Tibial nerve (tissue), 4 donors: ENCODE measurements around the gene BIK. TPM values are rescaled to one million over a fixed set of nuclear protein-coding genes. Genes with fewer than 3 reads are reported as not detected.
A peak's percentile ranks its signal among the peaks of the same experiment; 100 is the strongest.

ENCODE experiments used
- DNase-seq, 2 donors: peaks; one replicate each; pipeline ENCODE4 v3.0.0-alpha.2; 2019; ENCODE audit warnings: low spot score in 2 of 2
- H3K27ac ChIP-seq, 4 donors: fragments of 200-600 bp; sonication (generic) in 3 of 4; one replicate each; pipeline ENCODE4 v1.5.1; 2017 to 2019; ENCODE audit warnings: mild to moderate bottlenecking in 1 of 4
- H3K27me3 ChIP-seq, 2 donors: fragments of 200-600 bp; sonication (generic) in 1 of 2; one replicate each; pipeline versions ENCODE4 v1.5.1 to v1.6.0; 2017 to 2019
- H3K36me3 ChIP-seq, 3 donors: fragments of 200-600 bp; sonication (generic); one replicate each; pipeline ENCODE4 v1.5.1; 2018 to 2019
- H3K4me1 ChIP-seq, 4 donors: fragments of 200-600 bp; sonication (generic) in 3 of 4; one replicate each; pipeline ENCODE4 v1.5.1; 2017 to 2019
- H3K4me3 ChIP-seq, 4 donors: fragments of 200-600 bp; sonication (generic) in 3 of 4; one replicate each; pipeline ENCODE4 v1.5.1; 2017 to 2019; ENCODE audit warnings: mild to moderate bottlenecking in 1 of 4, moderate library complexity in 1 of 4
- H3K9me3 ChIP-seq, 4 donors: fragments of 200-600 bp; sonication (generic) in 3 of 4; one replicate each; pipeline ENCODE4 v1.5.1; 2017 to 2019
- CTCF ChIP-seq, 5 experiments: fragments of 200-600 bp in 3 of 5; fragments of 450-650 bp in 2 of 5; sonication (generic) in 3 of 5; IDR thresholded peaks; one replicate each; pipeline ENCODE4 v1.5.1; 2016 to 2019; ENCODE audit warnings: antibody characterized with exemption in 5 of 5, mild to moderate bottlenecking in 3 of 5, moderate library complexity in 2 of 5
- EP300 ChIP-seq, 2 donors: sonication (generic); formaldehyde crosslinking; IDR thresholded peaks; one replicate each; pipeline ENCODE4 v1.6.1; 2017; ENCODE audit warnings: antibody characterized with exemption in 2 of 2, mild to moderate bottlenecking in 1 of 2
- POLR2A ChIP-seq, 2 donors: fragments of 450-650 bp; IDR thresholded peaks; one replicate each; pipeline ENCODE4 v1.6.1; 2017; ENCODE audit warnings: antibody characterized with exemption in 2 of 2, mild to moderate bottlenecking in 2 of 2, moderate library complexity in 2 of 2
- WGBS, 2 donors: methylation state at CpG; one replicate each; pipeline ENCODE4 v1.1.5; 2018; 5-methylcytosine and 5-hydroxymethylcytosine counted together
- total RNA-seq, 4 donors: library from RNA; depleted of rRNA; stranded (reverse); fragments of >200 nt; gene quantifications; one replicate each; pipeline ENCODE4 v1.1.0, GENCODE V29; 2016

BIK gene
- total RNA-seq, 4 donors from 2014 or later, result not detected

- peak; percentile 67 to 78 for DNase-seq
- WGBS, 2 donors, result 4% methylated on average over 62 to 64 of the region's 64 CpGs
- Histone ChIP-seq H3K36me3 (peaks cover 0 to 9% (median 0%) of the 10 kb centered on the region in 3 donors), H3K27me3 (no peaks in the 10 kb centered on the region), H3K4me1 (peaks cover 0 to 14% (median 5%) of the 10 kb centered on the region in 4 donors), H3K4me3 (peak within 1 kb of the TSS; percentile 52 to 90 (median 68)), H3K27ac (peak within 1 kb of the TSS in 3 of 4 donors; percentile 21 to 79 (median 22)), H3K9me3 (no peaks in the 10 kb centered on the region)
- TF ChIP-seq POLR2A (IDR thresholded peaks at IDR 0.05) (no peak), EP300 (IDR thresholded peaks at IDR 0.05) (peak in 1 of 2 donors; percentile 43), CTCF (IDR thresholded peaks at IDR 0.05) (peak in 2 of 5 experiments; percentile 33 to 48)
Observed at GRCh38 chr22:43088984-43089717, 21.4 kb upstream of the BIK start, which contains the start of gene TTLL1. TSS of gene TTLL1 (minus strand) at chr22:43089391. CDS start at chr22:43075586, 13,805 bp downstream.

DNA sequence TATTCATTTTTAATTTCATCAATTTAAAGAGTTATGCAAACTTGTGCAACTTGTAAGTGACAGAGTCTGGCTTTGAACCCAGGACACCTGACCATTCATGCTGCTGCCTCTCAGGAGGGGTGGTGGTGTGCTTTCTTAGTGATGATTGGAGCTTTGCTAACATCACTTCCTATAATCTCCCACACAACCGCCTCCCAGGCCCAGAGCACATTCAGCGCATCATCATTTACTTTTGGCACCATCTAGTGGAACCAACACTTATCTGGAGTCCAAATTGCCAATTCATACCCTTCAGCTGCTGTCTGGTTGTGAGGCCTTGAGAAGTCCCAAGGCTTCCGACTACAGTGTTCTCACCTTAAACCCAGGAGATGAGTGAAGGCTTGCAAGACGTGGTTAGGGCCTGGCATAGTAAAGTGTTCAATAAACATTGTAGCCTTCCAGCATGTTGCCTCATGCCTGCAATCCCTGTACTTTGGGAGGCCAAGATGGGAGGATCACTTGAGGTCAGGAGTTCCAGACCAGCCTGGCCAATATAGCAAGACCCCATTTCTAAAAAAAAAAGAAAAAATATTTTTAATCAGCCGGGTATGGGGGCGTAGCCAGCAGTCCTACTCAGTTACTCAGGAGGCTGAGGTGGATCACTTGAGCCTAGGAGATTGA is 20.3 kb upstream of the BIK start:
- 51 to 54% methylated on average over 6 of the region's 6 CpGs for WGBS, 2 donors
- H3K9me3 ChIP-seq, result no peaks in the 10 kb centered on the region
- no peak overlapping the region for H3K27ac ChIP-seq
- H3K4me1 ChIP-seq, result peaks cover 0 to 14% (median 5%) of the 10 kb centered on the region in 4 donors
- H3K4me3 ChIP-seq, result no peak overlapping the region
- peak in 4 of 5 experiments; percentile 23 to 36 (median 26) for TF ChIP-seq CTCF (IDR thresholded peaks at IDR 0.05)
- TF ChIP-seq EP300 (IDR thresholded peaks at IDR 0.05), result peak in 1 of 2 donors; percentile 33
- no peak for TF ChIP-seq POLR2A (IDR thresholded peaks at IDR 0.05)
- H3K27me3 ChIP-seq, result no peaks in the 10 kb centered on the region
- H3K36me3 ChIP-seq, result peaks cover 0 to 6% (median 0%) of the 10 kb centered on the region in 3 donors
- peak in 1 of 2 donors; percentile 50 for DNase-seq

DNA sequence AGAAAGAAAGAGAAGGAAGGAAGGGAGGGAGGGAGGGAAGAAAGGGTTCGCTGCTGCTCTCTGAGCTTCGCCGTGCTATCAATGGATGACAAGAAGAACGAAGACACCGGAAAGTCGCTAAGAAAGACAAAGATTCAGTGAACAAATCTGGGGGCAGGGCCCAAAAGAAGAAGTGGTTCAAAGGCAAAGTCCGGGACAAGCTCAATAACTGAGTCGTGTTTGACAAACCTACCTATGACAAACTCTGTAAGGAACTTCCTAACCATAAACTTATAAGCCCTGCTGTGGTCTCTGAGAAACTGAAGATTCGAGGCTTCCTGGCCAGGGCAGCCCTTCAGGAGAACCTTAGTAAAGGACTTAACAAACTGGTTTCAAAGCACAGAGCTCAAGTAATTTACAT is 18.5 kb upstream of the BIK start:
- no peaks in the 10 kb centered on the region for H3K36me3 ChIP-seq
- DNase-seq, result no peak
- peaks cover 0 to 14% (median 5%) of the 10 kb centered on the region in 4 donors for H3K4me1 ChIP-seq
- no peak overlapping the region for H3K4me3 ChIP-seq
- no peak overlapping the region for H3K27ac ChIP-seq
- TF ChIP-seq POLR2A (IDR thresholded peaks at IDR 0.05) (no peak), EP300 (IDR thresholded peaks at IDR 0.05) (no peak), CTCF (IDR thresholded peaks at IDR 0.05) (no peak)
- no peaks in the 10 kb centered on the region for H3K27me3 ChIP-seq
- WGBS, 2 donors, result 65 to 66% methylated on average over 9 of the region's 9 CpGs
- peaks cover 0 to 8% (median 0%) of the 10 kb centered on the region in 4 donors for H3K9me3 ChIP-seq

- peaks cover 0 to 8% (median 0%) of the 10 kb centered on the region in 4 donors for H3K9me3 ChIP-seq
- no peak overlapping the region for H3K4me3 ChIP-seq
- TF ChIP-seq CTCF (IDR thresholded peaks at IDR 0.05), result no peak
- no peak for TF ChIP-seq POLR2A (IDR thresholded peaks at IDR 0.05)
- TF ChIP-seq EP300 (IDR thresholded peaks at IDR 0.05), result no peak
- H3K27ac ChIP-seq, result no peak overlapping the region
- no peak for DNase-seq
- no peaks in the 10 kb centered on the region for H3K36me3 ChIP-seq
- 65 to 74% methylated on average over 7 of the region's 7 CpGs for WGBS, 2 donors
- no peaks in the 10 kb centered on the region for H3K27me3 ChIP-seq
- peaks cover 0 to 9% (median 3%) of the 10 kb centered on the region in 4 donors for H3K4me1 ChIP-seq
Observed at GRCh38 chr22:43094085-43094484, 16.5 kb upstream of the BIK start.

DNA sequence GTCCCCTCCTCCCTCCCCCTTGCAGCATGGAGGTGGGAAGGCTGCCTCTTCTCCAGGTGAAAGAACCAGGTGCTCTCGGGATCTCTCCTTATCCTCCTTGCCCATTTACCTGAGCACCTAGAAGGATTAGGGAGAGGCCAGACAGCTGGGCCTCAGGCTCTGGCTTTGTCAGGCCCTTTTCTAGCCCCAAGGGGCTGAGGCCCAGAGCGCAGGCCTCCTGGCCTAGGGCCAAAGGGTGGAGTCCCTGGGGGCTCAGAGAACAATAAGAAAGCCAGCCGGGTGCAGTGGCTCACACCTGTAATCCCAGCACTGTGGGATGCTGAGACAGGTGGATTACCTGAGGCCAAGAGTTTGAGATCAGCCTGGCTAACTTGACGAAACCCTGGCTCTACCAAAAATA is 16.0 kb upstream of the BIK start:
- Histone ChIP-seq H3K27ac (no peak overlapping the region), H3K27me3 (no peaks in the 10 kb centered on the region), H3K4me3 (no peak overlapping the region), H3K9me3 (peaks cover 0 to 8% (median 0%) of the 10 kb centered on the region in 4 donors), H3K36me3 (no peaks in the 10 kb centered on the region), H3K4me1 (peaks cover 0 to 6% (median 1%) of the 10 kb centered on the region in 4 donors)
- no peak for DNase-seq
- WGBS, 2 donors, result 58 to 74% methylated on average over 3 to 4 of the region's 4 CpGs
- TF ChIP-seq EP300 (IDR thresholded peaks at IDR 0.05) (no peak), POLR2A (IDR thresholded peaks at IDR 0.05) (no peak), CTCF (IDR thresholded peaks at IDR 0.05) (no peak)
